WTC11 (cell line): ENCODE measurements around the gene PPEF2. TPM values are rescaled to one million over a fixed set of nuclear protein-coding genes. Genes with fewer than 3 reads are reported as not detected.

Experiments used
- ATAC-seq: fragments of 200-7000 bp; cut with Tn5 transposase; 2 replicates; pipeline ENCODE4 v1.10.0; 2021; ENCODE audit warnings: mild to moderate bottlenecking, moderate library complexity
- CTCF ChIA-PET: fragments of 300-600 bp; sonication (Branson Sonifier 250); formaldehyde crosslinking; loops from one replicate; lab custom pipeline; 2021; ENCODE audit warnings: antibody characterized with exemption; lab: Charles Lee
- POLR2A ChIA-PET: fragments of 350-600 bp; sonication (Branson Sonifier 250); formaldehyde crosslinking; loops from one replicate; lab custom pipeline; 2021; ENCODE audit warnings: antibody characterized with exemption; lab: Charles Lee
- DNase-seq: peaks from one replicate; pipeline ENCODE4 v3.0.0; 2021; ENCODE audit warnings: low spot score
- H3K27ac Mint-ChIP-seq: 2 replicates; pipeline ENCODE4 v1.8.0; 2021; ENCODE audit warnings: mixed read lengths
- H3K27me3 Mint-ChIP-seq: 2 replicates; pipeline ENCODE4 v1.8.0; 2021; ENCODE audit warnings: low read depth, mild to moderate bottlenecking, moderate library complexity, mixed read lengths
- H3K36me3 Mint-ChIP-seq: 2 replicates; pipeline ENCODE4 v1.8.0; 2021; ENCODE audit warnings: mixed read lengths
- H3K4me1 Mint-ChIP-seq: 2 replicates; pipeline ENCODE4 v1.8.0; 2022; ENCODE audit warnings: mixed read lengths
- H3K4me3 Mint-ChIP-seq: 2 replicates; pipeline ENCODE4 v1.8.0; 2021; ENCODE audit warnings: mild to moderate bottlenecking, moderate library complexity, mixed read lengths
- H3K9me3 Mint-ChIP-seq: 2 replicates; pipeline ENCODE4 v1.8.0; 2021; ENCODE audit warnings: mixed read lengths
- CBFB ChIP-seq: sonication (generic); formaldehyde crosslinking; IDR thresholded peaks from 2 replicates; pipeline ENCODE4 v1.8.1; 2022; ENCODE audit warnings: mild to moderate bottlenecking, low read depth, missing genetic modification reagents
- CREM ChIP-seq: sonication (generic); formaldehyde crosslinking; IDR thresholded peaks from 2 replicates; pipeline ENCODE4 v1.8.1; 2022; ENCODE audit warnings: mild to moderate bottlenecking, missing genetic modification reagents, moderate library complexity
- ESRRA ChIP-seq: sonication (generic); formaldehyde crosslinking; IDR thresholded peaks from 2 replicates; pipeline ENCODE4 v1.8.1; 2022; ENCODE audit warnings: mild to moderate bottlenecking, missing genetic modification reagents, borderline replicate concordance
- ETV6 ChIP-seq: sonication (generic); formaldehyde crosslinking; IDR thresholded peaks from 2 replicates; pipeline ENCODE4 v1.8.1; 2022; ENCODE audit warnings: mild to moderate bottlenecking, missing genetic modification reagents
- MXD4 ChIP-seq: fragments of 250-450 bp; sonication (Bioruptor Pico); IDR thresholded peaks from 2 replicates; pipeline ENCODE4 v1.8.0; 2021; ENCODE audit warnings: mild to moderate bottlenecking, moderate library complexity, borderline replicate concordance
- NFATC4 ChIP-seq: fragments of 250-450 bp; sonication (Bioruptor Pico); IDR thresholded peaks from 2 replicates; pipeline ENCODE4 v1.9.0; 2021; ENCODE audit warnings: mild to moderate bottlenecking
- NR3C1 ChIP-seq: sonication (generic); formaldehyde crosslinking; conservative IDR thresholded peaks from 2 replicates; pipeline ENCODE4 v1.8.1; 2023; ENCODE audit warnings: low read depth, mild to moderate bottlenecking, missing genetic modification reagents
- SMAD4 ChIP-seq: sonication (generic); formaldehyde crosslinking; IDR thresholded peaks from 2 replicates; pipeline ENCODE4 v1.8.0; 2022; ENCODE audit warnings: mild to moderate bottlenecking, missing genetic modification reagents
- SP1 ChIP-seq: sonication (generic); formaldehyde crosslinking; conservative IDR thresholded peaks from 2 replicates; pipeline ENCODE4 v1.8.1; 2022; ENCODE audit warnings: missing genetic modification reagents
- ZNF121 ChIP-seq: sonication (generic); formaldehyde crosslinking; IDR thresholded peaks from 2 replicates; pipeline ENCODE4 v1.8.0; 2023; ENCODE audit warnings: missing genetic modification reagents
- ZNF138 ChIP-seq: sonication (generic); formaldehyde crosslinking; conservative IDR thresholded peaks from 2 replicates; pipeline ENCODE4 v1.8.1; 2022; ENCODE audit warnings: mild to moderate bottlenecking, moderate library complexity, missing genetic modification reagents
- ZNF317 ChIP-seq: sonication (generic); formaldehyde crosslinking; IDR thresholded peaks from 2 replicates; pipeline ENCODE4 v1.8.1; 2023; ENCODE audit warnings: low read depth, mild to moderate bottlenecking, moderate library complexity, missing genetic modification reagents, borderline replicate concordance
- total RNA-seq: library from RNA; stranded (reverse); gene quantifications from 3 replicates; pipeline ENCODE4 v1.2.3, GENCODE V29; 2021
- TF ChIP-seq, protein P1 (sequence below): sonication (generic); formaldehyde crosslinking; IDR thresholded peaks from 2 replicates; pipeline ENCODE4 v1.8.1; 2022; ENCODE audit warnings: missing genetic modification reagents, borderline replicate concordance
- TF ChIP-seq, protein P2 (sequence below): sonication (generic); formaldehyde crosslinking; IDR thresholded peaks from 2 replicates; pipeline ENCODE4 v1.8.1; 2023; ENCODE audit warnings: mild to moderate bottlenecking, missing genetic modification reagents, moderate library complexity
- TF ChIP-seq, protein P3 (sequence below): fragments of 250-450 bp; sonication (Bioruptor Pico); IDR thresholded peaks from 2 replicates; pipeline ENCODE4 v1.9.0; 2021; ENCODE audit warnings: moderate library complexity, mild to moderate bottlenecking, inconsistent platforms, borderline replicate concordance
- TF ChIP-seq, protein P4 (sequence below): sonication (generic); formaldehyde crosslinking; IDR thresholded peaks from 2 replicates; pipeline ENCODE4 v1.8.1; 2022; ENCODE audit warnings: low read depth, mild to moderate bottlenecking, moderate library complexity, missing genetic modification reagents, borderline replicate concordance
- TF ChIP-seq, protein P5 (sequence below): sonication (generic); formaldehyde crosslinking; IDR thresholded peaks from 2 replicates; pipeline ENCODE4 v1.8.0; 2022; ENCODE audit warnings: mild to moderate bottlenecking, missing genetic modification reagents
- TF ChIP-seq, protein P6 (sequence below): sonication (generic); formaldehyde crosslinking; IDR thresholded peaks from 2 replicates; pipeline ENCODE4 v1.8.1; 2023; ENCODE audit warnings: mild to moderate bottlenecking, moderate library complexity, missing genetic modification reagents

Gene PPEF2
- total RNA-seq, 1 experiment from 2014 or later = not detected

GRCh38 chr4:75876218-75876617 lies 26.0 kb downstream of the PPEF2 start (continued):
- TF ChIP-seq, protein P1, sequence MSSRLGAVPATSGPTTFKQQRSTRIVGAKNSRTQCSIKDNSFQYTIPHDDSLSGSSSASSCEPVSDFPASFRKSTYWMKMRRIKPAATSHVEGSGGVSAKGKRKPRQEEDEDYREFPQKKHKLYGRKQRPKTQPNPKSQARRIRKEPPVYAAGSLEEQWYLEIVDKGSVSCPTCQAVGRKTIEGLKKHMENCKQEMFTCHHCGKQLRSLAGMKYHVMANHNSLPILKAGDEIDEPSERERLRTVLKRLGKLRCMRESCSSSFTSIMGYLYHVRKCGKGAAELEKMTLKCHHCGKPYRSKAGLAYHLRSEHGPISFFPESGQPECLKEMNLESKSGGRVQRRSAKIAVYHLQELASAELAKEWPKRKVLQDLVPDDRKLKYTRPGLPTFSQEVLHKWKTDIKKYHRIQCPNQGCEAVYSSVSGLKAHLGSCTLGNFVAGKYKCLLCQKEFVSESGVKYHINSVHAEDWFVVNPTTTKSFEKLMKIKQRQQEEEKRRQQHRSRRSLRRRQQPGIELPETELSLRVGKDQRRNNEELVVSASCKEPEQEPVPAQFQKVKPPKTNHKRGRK = no peak
- TF ChIP-seq ZNF317 (CRISPR knock-in tag) = no peak
- no peak for TF ChIP-seq ZNF138 (CRISPR knock-in tag)
- no peak for TF ChIP-seq MXD4 (CRISPR knock-in tag)
- no peak for TF ChIP-seq ZNF121 (CRISPR knock-in tag)
- TF ChIP-seq, protein P2, sequence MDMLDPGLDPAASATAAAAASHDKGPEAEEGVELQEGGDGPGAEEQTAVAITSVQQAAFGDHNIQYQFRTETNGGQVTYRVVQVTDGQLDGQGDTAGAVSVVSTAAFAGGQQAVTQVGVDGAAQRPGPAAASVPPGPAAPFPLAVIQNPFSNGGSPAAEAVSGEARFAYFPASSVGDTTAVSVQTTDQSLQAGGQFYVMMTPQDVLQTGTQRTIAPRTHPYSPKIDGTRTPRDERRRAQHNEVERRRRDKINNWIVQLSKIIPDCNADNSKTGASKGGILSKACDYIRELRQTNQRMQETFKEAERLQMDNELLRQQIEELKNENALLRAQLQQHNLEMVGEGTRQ (CRISPR knock-in tag) = no peak

- no peak overlapping the region for H3K4me3 Mint-ChIP-seq
- no peaks in the 10 kb centered on the region for H3K27me3 Mint-ChIP-seq
- TF ChIP-seq, protein P3, sequence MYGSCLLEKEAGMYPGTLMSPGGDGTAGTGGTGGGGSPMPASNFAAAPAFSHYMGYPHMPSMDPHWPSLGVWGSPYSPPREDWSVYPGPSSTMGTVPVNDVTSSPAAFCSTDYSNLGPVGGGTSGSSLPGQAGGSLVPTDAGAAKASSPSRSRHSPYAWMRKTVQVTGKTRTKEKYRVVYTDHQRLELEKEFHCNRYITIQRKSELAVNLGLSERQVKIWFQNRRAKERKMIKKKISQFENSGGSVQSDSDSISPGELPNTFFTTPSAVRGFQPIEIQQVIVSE = no peak
- no peak for TF ChIP-seq NR3C1 (CRISPR knock-in tag)
- TF ChIP-seq, protein P4, sequence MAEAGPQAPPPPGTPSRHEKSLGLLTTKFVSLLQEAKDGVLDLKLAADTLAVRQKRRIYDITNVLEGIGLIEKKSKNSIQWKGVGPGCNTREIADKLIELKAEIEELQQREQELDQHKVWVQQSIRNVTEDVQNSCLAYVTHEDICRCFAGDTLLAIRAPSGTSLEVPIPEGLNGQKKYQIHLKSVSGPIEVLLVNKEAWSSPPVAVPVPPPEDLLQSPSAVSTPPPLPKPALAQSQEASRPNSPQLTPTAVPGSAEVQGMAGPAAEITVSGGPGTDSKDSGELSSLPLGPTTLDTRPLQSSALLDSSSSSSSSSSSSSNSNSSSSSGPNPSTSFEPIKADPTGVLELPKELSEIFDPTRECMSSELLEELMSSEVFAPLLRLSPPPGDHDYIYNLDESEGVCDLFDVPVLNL = no peak
- TF ChIP-seq, protein P5, sequence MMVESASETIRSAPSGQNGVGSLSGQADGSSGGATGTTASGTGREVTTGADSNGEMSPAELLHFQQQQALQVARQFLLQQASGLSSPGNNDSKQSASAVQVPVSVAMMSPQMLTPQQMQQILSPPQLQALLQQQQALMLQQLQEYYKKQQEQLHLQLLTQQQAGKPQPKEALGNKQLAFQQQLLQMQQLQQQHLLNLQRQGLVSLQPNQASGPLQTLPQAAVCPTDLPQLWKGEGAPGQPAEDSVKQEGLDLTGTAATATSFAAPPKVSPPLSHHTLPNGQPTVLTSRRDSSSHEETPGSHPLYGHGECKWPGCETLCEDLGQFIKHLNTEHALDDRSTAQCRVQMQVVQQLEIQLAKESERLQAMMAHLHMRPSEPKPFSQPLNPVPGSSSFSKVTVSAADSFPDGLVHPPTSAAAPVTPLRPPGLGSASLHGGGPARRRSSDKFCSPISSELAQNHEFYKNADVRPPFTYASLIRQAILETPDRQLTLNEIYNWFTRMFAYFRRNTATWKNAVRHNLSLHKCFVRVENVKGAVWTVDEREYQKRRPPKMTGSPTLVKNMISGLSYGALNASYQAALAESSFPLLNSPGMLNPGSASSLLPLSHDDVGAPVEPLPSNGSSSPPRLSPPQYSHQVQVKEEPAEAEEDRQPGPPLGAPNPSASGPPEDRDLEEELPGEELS (CRISPR knock-in tag) = no peak
- TF ChIP-seq ESRRA (CRISPR knock-in tag) = no peak
- TF ChIP-seq, protein P6, sequence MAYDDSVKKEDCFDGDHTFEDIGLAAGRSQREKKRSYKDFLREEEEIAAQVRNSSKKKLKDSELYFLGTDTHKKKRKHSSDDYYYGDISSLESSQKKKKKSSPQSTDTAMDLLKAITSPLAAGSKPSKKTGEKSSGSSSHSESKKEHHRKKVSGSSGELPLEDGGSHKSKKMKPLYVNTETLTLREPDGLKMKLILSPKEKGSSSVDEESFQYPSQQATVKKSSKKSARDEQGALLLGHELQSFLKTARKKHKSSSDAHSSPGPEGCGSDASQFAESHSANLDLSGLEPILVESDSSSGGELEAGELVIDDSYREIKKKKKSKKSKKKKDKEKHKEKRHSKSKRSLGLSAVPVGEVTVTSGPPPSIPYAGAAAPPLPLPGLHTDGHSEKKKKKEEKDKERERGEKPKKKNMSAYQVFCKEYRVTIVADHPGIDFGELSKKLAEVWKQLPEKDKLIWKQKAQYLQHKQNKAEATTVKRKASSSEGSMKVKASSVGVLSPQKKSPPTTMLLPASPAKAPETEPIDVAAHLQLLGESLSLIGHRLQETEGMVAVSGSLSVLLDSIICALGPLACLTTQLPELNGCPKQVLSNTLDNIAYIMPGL (CRISPR knock-in tag) = no peak
- no peak for TF ChIP-seq ETV6 (CRISPR knock-in tag)
- TF ChIP-seq MXD4 (CRISPR knock-in tag) = no peak
- H3K4me1 Mint-ChIP-seq = no peaks in the 10 kb centered on the region
- no peak for ATAC-seq
- H3K9me3 Mint-ChIP-seq = no peaks in the 10 kb centered on the region
- no peaks in the 10 kb centered on the region for H3K36me3 Mint-ChIP-seq
- no peak overlapping the region for H3K27ac Mint-ChIP-seq
- ChIA-PET CTCF (interaction anchor here (1.8 kb wide), 1 partner anchor 27 kb away, joined by 6 read pairs; no protein-coding TSS in a partner anchor), POLR2A (no interaction called here)
- no peak for DNase-seq
These were observed 33.2 kb downstream of the PPEF2 start for GRCh38 chr4:75869100-75869499.

DNA sequence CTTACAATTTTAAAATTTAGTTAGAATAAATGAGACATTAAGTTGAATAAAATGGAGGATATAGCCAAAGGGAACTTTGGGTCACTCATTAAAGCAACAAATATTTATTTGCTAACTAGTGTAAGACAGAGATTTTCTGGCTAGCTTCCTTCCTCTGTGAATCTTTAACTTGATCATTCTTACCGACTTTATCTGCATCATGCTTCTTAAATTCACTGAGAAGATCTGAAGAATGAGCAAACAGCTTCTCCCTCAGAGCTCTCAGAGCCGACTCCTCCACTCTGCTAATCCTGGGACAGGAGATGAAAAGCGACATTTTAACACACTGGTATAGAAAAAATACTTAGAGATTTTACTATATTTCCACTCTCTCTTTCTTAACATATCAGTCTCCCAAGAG lies 35.1 kb downstream of the PPEF2 start:
- H3K27ac Mint-ChIP-seq = no peak overlapping the region
- ChIA-PET POLR2A (no interaction called here), CTCF (interaction anchor here (0.7 to 1.6 kb wide), 2 partner anchors 29 to 220 kb away, joined by 4 to 5 read pairs; no protein-coding TSS in a partner anchor)
- no peak overlapping the region for H3K4me3 Mint-ChIP-seq
- no peaks in the 10 kb centered on the region for H3K4me1 Mint-ChIP-seq
- no peaks in the 10 kb centered on the region for H3K36me3 Mint-ChIP-seq
- ATAC-seq = no peak
- no peaks in the 10 kb centered on the region for H3K27me3 Mint-ChIP-seq
- H3K9me3 Mint-ChIP-seq = peaks cover 7% of the 10 kb centered on the region
- DNase-seq = no peak
- TF ChIP-seq, protein P5 (CRISPR knock-in tag) = no peak
- TF ChIP-seq NFATC4 (CRISPR knock-in tag) = no peak
- no peak for TF ChIP-seq SP1 (CRISPR knock-in tag)
- TF ChIP-seq CBFB (CRISPR knock-in tag) = no peak
- TF ChIP-seq SMAD4 (CRISPR knock-in tag) = no peak
- TF ChIP-seq CREM = no peak
- TF ChIP-seq, protein P6 (CRISPR knock-in tag) = no peak
